EH (cell line): Measurements from ENCODE around the gene ANKRD6.
"Not testable (repeated sequence)": the region's sequence is repeated elsewhere in the genome, so short reads cannot be mapped to it uniquely, and the experiment has no call there.

Experiments used
- DNase-seq: peaks from one replicate; pipeline ENCODE4 v3.0.0-alpha.2; 2015; ENCODE audit warnings: low read depth

ANKRD6 gene

GRCh38 chr6:89602166-89602565 lies 169.2 kb downstream of the ANKRD6 start:
- no peak for DNase-seq

- no peak for DNase-seq
Measured at GRCh38 chr6:89604653-89605052, 171.7 kb downstream of the ANKRD6 start.

GRCh38 chr6:89605861-89606260 lies 172.9 kb downstream of the ANKRD6 start:
- no peak for DNase-seq

GRCh38 chr6:89610149-89610642 lies 177.2 kb downstream of the ANKRD6 start:
- DNase-seq: peak; percentile 35

GRCh38 chr6:89611666-89612065 lies 178.7 kb downstream of the ANKRD6 start:
- peak; percentile 64 for DNase-seq

- no peak for DNase-seq
Measured at GRCh38 chr6:89612121-89612520, 179.2 kb downstream of the ANKRD6 start.

GRCh38 chr6:89613790-89614189 lies 180.8 kb downstream of the ANKRD6 start:
- no peak for DNase-seq

GRCh38 chr6:89615882-89616281 lies 182.9 kb downstream of the ANKRD6 start:
- DNase-seq: no peak

- DNase-seq: no peak
Measured at GRCh38 chr6:89616531-89616930, 183.6 kb downstream of the ANKRD6 start.

GRCh38 chr6:89618026-89618425 lies 185.1 kb downstream of the ANKRD6 start:
- DNase-seq: no peak

- no peak for DNase-seq
Measured at GRCh38 chr6:89619567-89619966, 186.6 kb downstream of the ANKRD6 start.

GRCh38 chr6:89623749-89624148 lies 190.8 kb downstream of the ANKRD6 start:
- DNase-seq: no peak

- DNase-seq: no peak
Measured at GRCh38 chr6:89630488-89630887, 197.5 kb downstream of the ANKRD6 start.

GRCh38 chr6:89636412-89636811 lies 203.5 kb downstream of the ANKRD6 start:
- not testable (repeated sequence) for DNase-seq

- DNase-seq: no peak
Measured at GRCh38 chr6:89637960-89638319, 205.0 kb downstream of the ANKRD6 start.

- peak; percentile 94 for DNase-seq
Measured at GRCh38 chr6:89638320-89639195, 205.6 kb downstream of the ANKRD6 start, which contains the start of gene LYRM2. TSS of gene LYRM2 (minus strand) at chr6:89638747. CDS start at chr6:89638716, 31 bp downstream.

- peak; percentile 58 for DNase-seq
Measured at GRCh38 chr6:89640804-89641203, 207.9 kb downstream of the ANKRD6 start.

- not testable (repeated sequence) for DNase-seq
Measured at GRCh38 chr6:89641581-89641980, 208.6 kb downstream of the ANKRD6 start.

GRCh38 chr6:89642956-89643355 lies 210.0 kb downstream of the ANKRD6 start:
- no peak for DNase-seq

GRCh38 chr6:89643406-89643805 lies 210.5 kb downstream of the ANKRD6 start:
- DNase-seq: no peak

- peak; percentile 4 for DNase-seq
Measured at GRCh38 chr6:89644864-89645263, 211.9 kb downstream of the ANKRD6 start.

GRCh38 chr6:89649682-89650081 lies 216.7 kb downstream of the ANKRD6 start:
- DNase-seq: no peak

GRCh38 chr6:89650579-89650978 lies 217.6 kb downstream of the ANKRD6 start:
- no peak for DNase-seq

GRCh38 chr6:89655122-89655521 lies 222.2 kb downstream of the ANKRD6 start:
- DNase-seq: peak; percentile 17
